H1 (cell line): Measurements from ENCODE around the gene UGT1A7. TPM values are rescaled to one million over a fixed set of nuclear protein-coding genes. Genes with fewer than 3 reads are reported as not detected.

ENCODE experiments used
- CTCF ChIA-PET: fragments of 300-600 bp; sonication (Branson Sonifier 250); formaldehyde crosslinking; loops from one replicate; lab custom pipeline; 2021; ENCODE audit not compliant: partially characterized antibody; lab: Charles Lee
- POLR2A ChIA-PET: fragments of 300-600 bp; sonication (Branson Sonifier 250); formaldehyde crosslinking; loops from one replicate; lab custom pipeline; 2021; ENCODE audit warnings: inconsistent platforms; ENCODE audit not compliant: partially characterized antibody; lab: Charles Lee
- DNase-seq, 2 experiments: peaks; one replicate each; pipeline versions ENCODE4 v3.0.0 to v3.0.0-alpha.2; 2010 to 2022; ENCODE audit warnings: low spot score in 2 of 2, low read depth in 1 of 2, mixed read lengths in 1 of 2
- FAIRE-seq: peaks from 2 replicates; lab custom pipeline; 2011; peaks lifted over from hg19 to GRCh38; lab: Jason Lieb, UNC
- H2AFZ ChIP-seq: 2 replicates; pipeline ENCODE4 v1.8.1; 2012; ENCODE audit warnings: low read length, inconsistent platforms
- H2AK5ac ChIP-seq: 2 replicates; pipeline ENCODE4 v1.6.1; 2013; ENCODE audit warnings: low read depth, low read length
- H2BK120ac ChIP-seq: replicated peaks from 2 replicates; pipeline ENCODE3; 2013; ENCODE audit warnings: low read depth, low read length, inconsistent platforms
- H2BK12ac ChIP-seq: 2 replicates; pipeline ENCODE4 v1.6.1; 2013; ENCODE audit warnings: low read depth, low read length
- H2BK15ac ChIP-seq: 2 replicates; pipeline ENCODE4 v1.6.1; 2013; ENCODE audit warnings: low read length
- H2BK20ac ChIP-seq: 2 replicates; pipeline ENCODE4 v1.6.1; 2013; ENCODE audit warnings: low read length
- H2BK5ac ChIP-seq: 2 replicates; pipeline ENCODE4 v1.6.1; 2013; ENCODE audit warnings: low read depth, low read length
- H3K14ac ChIP-seq: 2 replicates; pipeline ENCODE4 v1.6.1; 2013; ENCODE audit warnings: inconsistent platforms; ENCODE audit not compliant: insufficient read length
- H3K18ac ChIP-seq: 2 replicates; pipeline ENCODE4 v1.6.1; 2013; ENCODE audit warnings: low read length; ENCODE audit errors: extremely low read depth
- H3K23ac ChIP-seq: 2 replicates; pipeline ENCODE4 v1.6.1; 2013; ENCODE audit warnings: inconsistent platforms; ENCODE audit not compliant: insufficient read length
- H3K23me2 ChIP-seq: 2 replicates; pipeline ENCODE4 v1.6.1; 2013; ENCODE audit warnings: low read depth, low read length
- H3K27ac ChIP-seq: 2 replicates; pipeline ENCODE4 v1.6.1; 2011; ENCODE audit warnings: low read depth, low read length, inconsistent platforms
- H3K27me3 ChIP-seq, 4 experiments: replicated peaks in 1 of 4; 1 replicate in 1 of 4; 2 replicates in 3 of 4; pipeline versions ENCODE4 v1.6.1 to v1.8.1; 2011 to 2013; ENCODE audit warnings: low read length in 3 of 4, mild to moderate bottlenecking in 3 of 4, inconsistent platforms in 2 of 4, mixed read lengths in 2 of 4, moderate library complexity in 1 of 4; ENCODE audit not compliant: control insufficient read depth in 3 of 4, insufficient read depth in 3 of 4; ENCODE audit errors: extremely low read depth in 1 of 4
- H3K36me3 ChIP-seq, 4 experiments: 2 replicates each; pipeline versions ENCODE4 v1.6.1 to v1.8.1; 2011 to 2013; ENCODE audit warnings: mild to moderate bottlenecking in 4 of 4, low read length in 3 of 4, moderate library complexity in 2 of 4, control low read depth in 1 of 4, inconsistent platforms in 1 of 4; ENCODE audit not compliant: insufficient read depth in 4 of 4, control insufficient read depth in 2 of 4
- H3K4ac ChIP-seq: replicated peaks from 2 replicates; pipeline ENCODE3; 2013; ENCODE audit warnings: low read length, low read depth, mixed read lengths, inconsistent platforms; ENCODE audit not compliant: insufficient read length
- H3K4me1 ChIP-seq, 4 experiments: replicated peaks in 1 of 4; 1 replicate in 1 of 4; 2 replicates in 3 of 4; pipeline versions ENCODE4 v1.6.1 to v1.8.1; 2011 to 2013; ENCODE audit warnings: low read length in 3 of 4, inconsistent platforms in 2 of 4, mixed read lengths in 1 of 4; ENCODE audit not compliant: insufficient read depth in 4 of 4, control insufficient read depth in 3 of 4
- H3K4me2 ChIP-seq, 2 experiments: 2 replicates each; pipeline versions ENCODE4 v1.6.1 to v1.8.1; 2011 to 2013; ENCODE audit warnings: low read depth in 2 of 2, low read length in 2 of 2, control low read depth in 1 of 2, inconsistent platforms in 1 of 2, mild to moderate bottlenecking in 1 of 2; ENCODE audit not compliant: insufficient read depth in 1 of 2
- H3K4me3 ChIP-seq, 4 experiments: fragments of 200-600, 300-600 bp in 1 of 4; sonication (generic), shearing (Covaris generic), sonication (Bioruptor Twin) in 1 of 4; 2 replicates each; pipeline versions ENCODE4 v1.5.1 to v1.8.1; 2011 to 2016; ENCODE audit warnings: low read length in 4 of 4, low read depth in 3 of 4, control low read depth in 2 of 4, inconsistent platforms in 2 of 4, mild to moderate bottlenecking in 2 of 4, mixed read lengths in 1 of 4, moderate library complexity in 1 of 4; ENCODE audit not compliant: insufficient read depth in 2 of 4; ENCODE audit errors: extremely low read depth in 1 of 4
- H3K56ac ChIP-seq: replicated peaks from 2 replicates; pipeline ENCODE3; 2013; ENCODE audit warnings: low read depth, mild to moderate bottlenecking, mixed read lengths, low read length, inconsistent platforms; ENCODE audit not compliant: insufficient read length
- H3K79me1 ChIP-seq: 2 replicates; pipeline ENCODE4 v1.6.1; 2013; ENCODE audit warnings: low read depth, low read length, control low read depth
- H3K79me2 ChIP-seq, 2 experiments: 2 replicates each; pipeline versions ENCODE4 v1.6.1 to v1.8.1; 2012 to 2013; ENCODE audit warnings: low read length in 2 of 2, mild to moderate bottlenecking in 2 of 2, inconsistent platforms in 1 of 2; ENCODE audit not compliant: insufficient read depth in 2 of 2, control insufficient read depth in 1 of 2
- H3K9ac ChIP-seq, 4 experiments: replicated peaks in 1 of 4; 1 replicate in 1 of 4; 2 replicates in 3 of 4; pipeline versions ENCODE4 v1.6.1 to v1.8.1; 2011 to 2013; ENCODE audit warnings: low read depth in 3 of 4, low read length in 3 of 4, control low read depth in 2 of 4, mild to moderate bottlenecking in 2 of 4, moderate library complexity in 2 of 4, inconsistent platforms in 1 of 4; ENCODE audit errors: extremely low read depth in 1 of 4
- H3K9me3 ChIP-seq, 2 experiments: 2 replicates each; pipeline versions ENCODE4 v1.6.1 to v1.8.1; 2012 to 2013; ENCODE audit warnings: mild to moderate bottlenecking in 2 of 2, moderate library complexity in 2 of 2, control low read depth in 1 of 2, inconsistent platforms in 1 of 2, low read depth in 1 of 2, low read length in 1 of 2, mixed read lengths in 1 of 2; ENCODE audit not compliant: insufficient read depth in 2 of 2
- H4K20me1 ChIP-seq, 2 experiments: replicated peaks in 1 of 2; 2 replicates each; pipeline versions ENCODE3 to v1.8.1; 2011 to 2013; ENCODE audit warnings: inconsistent platforms in 2 of 2, low read length in 2 of 2, mild to moderate bottlenecking in 1 of 2; ENCODE audit not compliant: insufficient read depth in 2 of 2, control insufficient read depth in 1 of 2
- H4K5ac ChIP-seq: 2 replicates; pipeline ENCODE4 v1.6.1; 2013; ENCODE audit warnings: low read length, low read depth, mixed read lengths, inconsistent platforms; ENCODE audit not compliant: insufficient read length
- H4K8ac ChIP-seq: 2 replicates; pipeline ENCODE4 v1.8.0; 2013; ENCODE audit warnings: mild to moderate bottlenecking, moderate library complexity, low read length, inconsistent platforms; ENCODE audit not compliant: insufficient read depth; ENCODE audit errors: extremely low read depth
- H4K91ac ChIP-seq: replicated peaks from 2 replicates; pipeline ENCODE3; 2013; ENCODE audit warnings: low read length, mixed read lengths, inconsistent platforms; ENCODE audit not compliant: insufficient read length
- CBX5 ChIP-seq: fragments of 300-800, 300-1000 bp; sonication (generic); IDR thresholded peaks from 2 replicates; pipeline ENCODE4 v1.7.1; 2016; ENCODE audit warnings: antibody characterized with exemption, low read length, low read depth
- CREB1 ChIP-seq: IDR thresholded peaks from 2 replicates; pipeline ENCODE4 v1.6.1; 2012; ENCODE audit warnings: inconsistent platforms
- GABPA ChIP-seq: IDR thresholded peaks from 2 replicates; pipeline ENCODE4 v1.6.1; 2011; ENCODE audit warnings: mild to moderate bottlenecking, low read length, moderate library complexity, borderline replicate concordance; ENCODE audit not compliant: insufficient read depth
- HDAC2 ChIP-seq, 2 experiments: fragments of 300-600 bp in 1 of 2; sonication (generic) in 1 of 2; IDR thresholded peaks; 2 replicates each; pipeline ENCODE4 v1.6.1; 2011 to 2012; ENCODE audit warnings: low read depth in 2 of 2, low read length in 2 of 2, mild to moderate bottlenecking in 2 of 2, moderate library complexity in 2 of 2, borderline replicate concordance in 1 of 2, inconsistent platforms in 1 of 2
- JUN ChIP-seq: IDR thresholded peaks from 2 replicates; pipeline ENCODE4 v1.6.1; 2011; ENCODE audit warnings: low read depth, mild to moderate bottlenecking, improper control_type of control experiment, low read length
- POLR2A ChIP-seq, 2 experiments: IDR thresholded peaks; 1 replicate in 1 of 2; 2 replicates in 1 of 2; pipeline ENCODE4 v1.6.1; 2011; ENCODE audit warnings: low read depth in 2 of 2, low read length in 2 of 2, mild to moderate bottlenecking in 2 of 2; ENCODE audit errors: control extremely low read depth in 1 of 2
- RFX5 ChIP-seq: IDR thresholded peaks from 2 replicates; pipeline ENCODE4 v1.6.1; 2011; ENCODE audit warnings: low read depth, low read length, improper control_type of control experiment, borderline replicate concordance
- SIRT6 ChIP-seq: IDR thresholded peaks from one replicate; pipeline ENCODE4 v1.7.1; 2012; ENCODE audit warnings: low read length, inconsistent platforms
- SUZ12 ChIP-seq: fragments of 200-600 bp; sonication (generic); IDR thresholded peaks from 2 replicates; pipeline ENCODE4 v1.6.1; 2012; ENCODE audit warnings: mild to moderate bottlenecking, inconsistent platforms, low read length, moderate library complexity, mixed read lengths
- TAF1 ChIP-seq: IDR thresholded peaks from 2 replicates; pipeline ENCODE4 v1.6.1; 2011; ENCODE audit warnings: mild to moderate bottlenecking, low read depth, low read length
- YY1 ChIP-seq: IDR thresholded peaks from 2 replicates; pipeline ENCODE4 v1.6.1; 2011; ENCODE audit warnings: low read depth, mild to moderate bottlenecking, low read length
- WGBS, 2 experiments: shearing (Covaris generic) in 1 of 2; methylation state at CpG; one replicate each; pipeline versions ENCODE4 v1.1.6 to v1.1.7; 2013 to 2015; ENCODE audit warnings: low lambda C conversion rate in 2 of 2, mixed read lengths in 2 of 2, inconsistent platforms in 1 of 2, low coverage in 1 of 2, missing lambda C conversion rate in 1 of 2; ENCODE audit not compliant: insufficient replicate concordance in 2 of 2, insufficient coverage in 1 of 2, insufficient read length in 1 of 2; ENCODE audit errors: extremely low coverage in 1 of 2, missing lambda C conversion rate in 1 of 2; 5-methylcytosine and 5-hydroxymethylcytosine counted together
- polyA plus RNA-seq, 7 experiments: library from polyadenylated mRNA; depleted of rRNA in 3 of 7; stranded (reverse) in 5 of 7; unstranded in 2 of 7; fragments of >200 nt in 5 of 7; fragments of 200-250 nt in 2 of 7; gene quantifications; 1 replicate in 5 of 7; 2 replicates in 1 of 7; 4 replicates in 1 of 7; pipeline versions ENCODE4 v1.2.1 to v1.2.3, GENCODE V29; 2011 to 2013; ENCODE audit warnings: missing spikeins in 2 of 7, mixed read lengths in 2 of 7
- total RNA-seq: library from RNA; stranded (reverse); fragmentation: NEBNext Ultra II Directional; extraction: Animal tissue kit (Norgen Biotek cat#: 25700); gene quantifications from 2 replicates; pipeline ENCODE4 v1.2.1, GENCODE V29; 2021
- TF ChIP-seq, protein P1 (sequence below), 3 experiments: IDR thresholded peaks; 1 replicate in 2 of 3; 2 replicates in 1 of 3; pipeline versions ENCODE4 v1.5.1 to v1.6.1; 2011; ENCODE audit warnings: low read length in 3 of 3, mild to moderate bottlenecking in 3 of 3, inconsistent platforms in 2 of 3, low read depth in 1 of 3, moderate library complexity in 1 of 3; ENCODE audit not compliant: insufficient read depth in 1 of 3; ENCODE audit errors: control extremely low read depth in 1 of 3

UGT1A7 gene
- total and polyA plus RNA-seq, 2 of the 8 experiments (the other 6 are each of a cell fraction or from before 2014, with no cell fraction given), result not detected

- Histone ChIP-seq H3K9ac (no peak overlapping the region), H3K79me1 (no peaks in the 10 kb centered on the region), H3K79me2 (no peaks in the 10 kb centered on the region), H4K20me1 (no peaks in the 10 kb centered on the region), H3K14ac (no peak overlapping the region), H3K4me1 (no peaks in the 10 kb centered on the region), H3K27me3 (no peaks in the 10 kb centered on the region), H2AK5ac (no peak overlapping the region), H3K9me3 (no peaks in the 10 kb centered on the region), H3K23me2 (no peaks in the 10 kb centered on the region), H4K5ac (no peak overlapping the region), H3K36me3 (no peaks in the 10 kb centered on the region), H2BK12ac (no peak overlapping the region), H2BK20ac (no peak overlapping the region), H3K4ac (no peak overlapping the region), H3K27ac (no peak overlapping the region), H2AFZ (no peak overlapping the region), H2BK5ac (no peak overlapping the region), H2BK120ac (no peak overlapping the region), H4K91ac (no peak overlapping the region), H3K4me2 (no peak overlapping the region), H3K4me3 (no peak overlapping the region), H3K23ac (no peak overlapping the region), H3K18ac (no peak overlapping the region), H3K56ac (no peak overlapping the region), H2BK15ac (no peak overlapping the region), H4K8ac (no peak overlapping the region)
- CTCF ChIA-PET, result no interaction called here
- WGBS, 2 experiments, result 89% methylated on average over 2 of the region's 2 CpGs; no CpG with 5 or more reads in 1 of the 2 experiments
- POLR2A ChIA-PET, result no interaction called here
- FAIRE-seq (no peak), DNase-seq (no peak)
- TF ChIP-seq CREB1 (no peak), TAF1 (no peak), JUN (no peak), CBX5 (no peak), YY1 (no peak), HDAC2 (IDR thresholded peaks at IDR 0.05; ENCODE audit: borderline replicate concordance in 1 of 2, low read depth in 2 of 2, low read length in 2 of 2) (no peak), GABPA (no peak), POLR2A (IDR thresholded peaks at IDR 0.05; ENCODE audit: control extremely low read depth in 1 of 2, low read depth in 2 of 2, low read length in 2 of 2) (no peak), SUZ12 (no peak), RFX5 (no peak), SIRT6 (no peak)
- TF ChIP-seq, protein P1, sequence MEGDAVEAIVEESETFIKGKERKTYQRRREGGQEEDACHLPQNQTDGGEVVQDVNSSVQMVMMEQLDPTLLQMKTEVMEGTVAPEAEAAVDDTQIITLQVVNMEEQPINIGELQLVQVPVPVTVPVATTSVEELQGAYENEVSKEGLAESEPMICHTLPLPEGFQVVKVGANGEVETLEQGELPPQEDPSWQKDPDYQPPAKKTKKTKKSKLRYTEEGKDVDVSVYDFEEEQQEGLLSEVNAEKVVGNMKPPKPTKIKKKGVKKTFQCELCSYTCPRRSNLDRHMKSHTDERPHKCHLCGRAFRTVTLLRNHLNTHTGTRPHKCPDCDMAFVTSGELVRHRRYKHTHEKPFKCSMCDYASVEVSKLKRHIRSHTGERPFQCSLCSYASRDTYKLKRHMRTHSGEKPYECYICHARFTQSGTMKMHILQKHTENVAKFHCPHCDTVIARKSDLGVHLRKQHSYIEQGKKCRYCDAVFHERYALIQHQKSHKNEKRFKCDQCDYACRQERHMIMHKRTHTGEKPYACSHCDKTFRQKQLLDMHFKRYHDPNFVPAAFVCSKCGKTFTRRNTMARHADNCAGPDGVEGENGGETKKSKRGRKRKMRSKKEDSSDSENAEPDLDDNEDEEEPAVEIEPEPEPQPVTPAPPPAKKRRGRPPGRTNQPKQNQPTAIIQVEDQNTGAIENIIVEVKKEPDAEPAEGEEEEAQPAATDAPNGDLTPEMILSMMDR (IDR thresholded peaks at IDR 0.05; ENCODE audit: control extremely low read depth in 1 of 3, insufficient read depth in 1 of 3, low read depth in 1 of 3, low read length in 3 of 3), result no peak
Observed at GRCh38 chr2:233816334-233816733, 134.6 kb downstream of the UGT1A7 start.
